ENCODE data around the gene TFAP2B.
A peak's percentile ranks its signal among the peaks of the same experiment; 100 is the strongest.

TFAP2B gene

DNA sequence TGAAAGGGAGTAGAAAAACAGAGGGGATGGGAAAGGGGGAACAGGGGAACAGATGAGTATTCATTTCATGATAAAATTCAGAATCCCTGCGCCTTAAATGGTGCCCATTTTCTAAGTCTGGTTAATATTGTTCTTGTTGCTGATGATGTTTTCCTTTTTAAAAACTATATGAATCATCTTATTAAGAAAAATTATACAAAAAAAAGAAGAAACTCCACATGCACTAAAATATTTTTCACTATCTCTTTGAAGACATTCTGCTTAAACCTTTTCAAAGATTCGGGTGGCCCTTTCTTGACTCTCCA lies 1.1 kb upstream of the TFAP2B start:
- H3K4me3 ChIP-seq (ENCODE audit: control insufficient read depth, low read depth, low read length): no peak overlapping the region
- DNase-seq (ENCODE audit: low read depth): no peak
- TF ChIP-seq, protein P1, sequence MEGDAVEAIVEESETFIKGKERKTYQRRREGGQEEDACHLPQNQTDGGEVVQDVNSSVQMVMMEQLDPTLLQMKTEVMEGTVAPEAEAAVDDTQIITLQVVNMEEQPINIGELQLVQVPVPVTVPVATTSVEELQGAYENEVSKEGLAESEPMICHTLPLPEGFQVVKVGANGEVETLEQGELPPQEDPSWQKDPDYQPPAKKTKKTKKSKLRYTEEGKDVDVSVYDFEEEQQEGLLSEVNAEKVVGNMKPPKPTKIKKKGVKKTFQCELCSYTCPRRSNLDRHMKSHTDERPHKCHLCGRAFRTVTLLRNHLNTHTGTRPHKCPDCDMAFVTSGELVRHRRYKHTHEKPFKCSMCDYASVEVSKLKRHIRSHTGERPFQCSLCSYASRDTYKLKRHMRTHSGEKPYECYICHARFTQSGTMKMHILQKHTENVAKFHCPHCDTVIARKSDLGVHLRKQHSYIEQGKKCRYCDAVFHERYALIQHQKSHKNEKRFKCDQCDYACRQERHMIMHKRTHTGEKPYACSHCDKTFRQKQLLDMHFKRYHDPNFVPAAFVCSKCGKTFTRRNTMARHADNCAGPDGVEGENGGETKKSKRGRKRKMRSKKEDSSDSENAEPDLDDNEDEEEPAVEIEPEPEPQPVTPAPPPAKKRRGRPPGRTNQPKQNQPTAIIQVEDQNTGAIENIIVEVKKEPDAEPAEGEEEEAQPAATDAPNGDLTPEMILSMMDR (IDR thresholded peaks at IDR 0.05; ENCODE audit: control insufficient read depth, insufficient read depth, low read depth, low read length, missing control alignments): no peak

DNA sequence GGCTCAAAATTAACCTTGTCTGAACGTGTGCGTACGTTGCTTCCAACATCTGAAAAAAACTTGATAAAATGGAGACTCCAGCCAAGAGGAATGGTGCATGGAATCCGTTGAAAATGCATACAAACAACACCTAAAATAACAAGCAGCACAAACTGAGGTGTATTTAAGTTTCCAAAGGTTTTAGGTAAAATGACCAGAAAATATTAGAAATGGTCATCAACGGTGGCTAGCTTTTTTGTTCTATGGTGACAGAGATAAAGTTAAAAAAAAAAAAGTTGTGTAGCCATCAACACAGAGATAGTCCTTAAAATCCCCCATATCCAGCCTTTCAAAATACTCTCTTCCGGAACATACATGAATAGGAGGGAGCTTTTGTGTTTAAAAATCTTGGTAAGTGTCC lies 651 bp upstream of the TFAP2B start:
- DNase-seq (ENCODE audit: low read depth): no peak
- TF ChIP-seq, protein P1 (IDR thresholded peaks at IDR 0.05; ENCODE audit: control insufficient read depth, insufficient read depth, low read depth, low read length, missing control alignments): no peak
- no peak overlapping the region for H3K4me3 ChIP-seq (ENCODE audit: control insufficient read depth, low read depth, low read length)

GRCh38 chr6:50819466-50819903 lies 814 bp downstream of the TFAP2B start:
- TF ChIP-seq, protein P1 (IDR thresholded peaks at IDR 0.05; ENCODE audit: control insufficient read depth, insufficient read depth, low read depth, low read length, missing control alignments): no peak
- DNase-seq (ENCODE audit: low read depth): no peak
- H3K4me3 ChIP-seq (ENCODE audit: control insufficient read depth, low read depth, low read length): no peak overlapping the region; the same call in 1 of the 2 replicates

DNA sequence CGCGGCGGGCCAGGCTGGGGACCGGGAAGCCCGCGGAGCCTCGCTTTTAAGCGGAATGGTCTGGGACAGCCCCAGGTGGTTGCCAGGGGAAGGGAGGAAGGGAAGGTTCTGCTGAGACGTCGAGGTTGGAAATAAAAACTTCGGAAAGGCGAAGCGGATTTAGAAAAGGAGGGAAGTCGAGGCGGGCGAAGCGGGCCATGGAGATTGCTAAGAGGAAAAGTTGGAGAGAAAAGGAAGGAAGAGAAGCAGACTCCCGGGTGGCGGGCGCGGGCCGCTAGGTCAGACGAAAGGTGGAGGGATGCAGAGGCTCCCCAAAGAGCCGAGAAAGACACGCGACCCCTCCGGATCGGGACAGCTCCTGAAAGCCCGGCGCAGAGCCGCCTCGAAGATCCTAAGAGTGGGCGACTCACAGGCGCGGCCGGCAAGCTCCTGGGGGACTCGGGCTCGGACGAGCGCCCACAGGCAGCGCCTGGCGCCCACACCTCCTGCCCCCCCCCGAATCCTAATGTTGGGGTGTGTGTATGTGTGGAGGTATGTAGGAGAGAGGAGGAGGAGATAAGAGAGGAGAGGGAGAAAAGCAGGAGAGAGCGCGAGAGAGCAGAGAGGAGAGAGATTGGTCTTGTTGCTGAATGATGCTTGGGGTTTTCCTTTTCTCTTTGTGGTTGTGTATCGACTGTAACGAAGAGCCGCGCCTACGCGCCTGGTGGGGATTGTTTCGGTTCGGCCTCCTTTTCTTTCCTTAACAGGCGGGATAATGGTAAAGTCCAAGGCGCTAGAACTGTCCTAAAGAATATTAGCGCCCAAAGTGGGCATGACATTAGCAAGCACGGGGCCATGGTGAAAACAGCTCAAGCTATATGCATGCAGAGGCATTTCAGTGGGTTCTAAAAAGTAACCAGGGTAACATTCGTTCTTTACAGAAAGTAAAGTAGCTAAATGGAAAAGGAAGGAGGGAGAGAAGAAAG lies 1.5 kb downstream of the TFAP2B start:
- DNase-seq (ENCODE audit: low read depth): no peak
- TF ChIP-seq, protein P1 (IDR thresholded peaks at IDR 0.05; ENCODE audit: control insufficient read depth, insufficient read depth, low read depth, low read length, missing control alignments): no peak
- H3K4me3 ChIP-seq (ENCODE audit: control insufficient read depth, low read depth, low read length): peak overlapping the region; percentile 20

DNA sequence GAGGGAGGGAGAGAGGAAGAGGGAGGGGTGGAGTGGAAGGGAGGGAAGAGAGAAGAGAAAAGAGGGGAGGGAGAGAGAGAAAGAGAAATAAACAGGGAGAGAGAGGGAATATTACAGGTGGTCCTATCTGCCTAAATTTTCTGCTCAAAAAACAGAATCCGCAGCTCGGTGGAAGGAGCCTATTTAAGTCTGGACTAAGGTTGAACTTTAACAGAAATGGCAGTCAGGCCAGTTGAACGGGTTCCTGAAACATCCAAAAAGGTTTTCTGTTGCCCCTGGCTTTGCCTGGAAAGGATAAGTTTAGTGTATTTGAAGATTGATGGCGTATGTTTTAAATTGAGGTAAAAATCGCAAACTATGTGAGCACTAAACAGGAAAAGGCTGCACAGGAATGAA lies 2.2 kb downstream of the TFAP2B start:
- H3K4me3 ChIP-seq (ENCODE audit: control insufficient read depth, low read depth, low read length): no peak overlapping the region
- TF ChIP-seq, protein P1 (IDR thresholded peaks at IDR 0.05; ENCODE audit: control insufficient read depth, insufficient read depth, low read depth, low read length, missing control alignments): no peak
- no peak for DNase-seq (ENCODE audit: low read depth)

- no peak for DNase-seq (ENCODE audit: low read depth)
- no peak overlapping the region for H3K4me3 ChIP-seq (ENCODE audit: control insufficient read depth, low read depth, low read length)
- TF ChIP-seq, protein P1 (IDR thresholded peaks at IDR 0.05; ENCODE audit: control insufficient read depth, insufficient read depth, low read depth, low read length, missing control alignments): no peak
Observed at GRCh38 chr6:50821441-50822077, 2.9 kb downstream of the TFAP2B start.

Data from AG09309 (cell line).